Measurements from ENCODE around the gene COL1A2.

Gene COL1A2

GRCh38 chr7:94394437-94395140, at the start of gene COL1A2:
Gene COL1A2, plus strand, starts transcription at chr7:94394895. Its CDS starts 137 bp downstream, at chr7:94395032.
- DNase-seq: peak; percentile 97

- no peak for DNase-seq
Observed at GRCh38 chr7:94345907-94346306, 48.8 kb upstream of the COL1A2 start.

- DNase-seq: peak; percentile 94
Observed at GRCh38 chr7:94348142-94348541, 46.6 kb upstream of the COL1A2 start.

- no peak for DNase-seq
Observed at GRCh38 chr7:94350734-94351133, 44.0 kb upstream of the COL1A2 start.

GRCh38 chr7:94351703-94352102, 43.0 kb upstream of the COL1A2 start:
- DNase-seq: no peak

GRCh38 chr7:94352887-94353286, 41.8 kb upstream of the COL1A2 start:
- no peak for DNase-seq

- no peak for DNase-seq
Observed at GRCh38 chr7:94354953-94355352, 39.7 kb upstream of the COL1A2 start.

GRCh38 chr7:94355454-94355853, 39.2 kb upstream of the COL1A2 start:
- no peak for DNase-seq

GRCh38 chr7:94357076-94357475, 37.6 kb upstream of the COL1A2 start:
- DNase-seq: no peak

- no peak for DNase-seq
Observed at GRCh38 chr7:94360926-94361325, 33.8 kb upstream of the COL1A2 start.

GRCh38 chr7:94362276-94362675, 32.4 kb upstream of the COL1A2 start:
- no peak for DNase-seq

GRCh38 chr7:94364816-94365215, 29.9 kb upstream of the COL1A2 start:
- DNase-seq: no peak

- no peak for DNase-seq
Observed at GRCh38 chr7:94366163-94366562, 28.5 kb upstream of the COL1A2 start.

- DNase-seq: no peak
Observed at GRCh38 chr7:94366832-94367231, 27.9 kb upstream of the COL1A2 start.

- DNase-seq: peak; percentile 44
Observed at GRCh38 chr7:94367949-94368348, 26.7 kb upstream of the COL1A2 start.

- DNase-seq: peak; percentile 77
Observed at GRCh38 chr7:94368371-94368791, 26.3 kb upstream of the COL1A2 start.

- peak; percentile 94 for DNase-seq
Observed at GRCh38 chr7:94374231-94374630, 20.5 kb upstream of the COL1A2 start.

GRCh38 chr7:94374721-94375566, 19.8 kb upstream of the COL1A2 start:
- peak; percentile 89 for DNase-seq

- peak; percentile 97 for DNase-seq
Observed at GRCh38 chr7:94375691-94376090, 19.0 kb upstream of the COL1A2 start.

- DNase-seq: no peak
Observed at GRCh38 chr7:94376281-94376680, 18.4 kb upstream of the COL1A2 start.

- no peak for DNase-seq
Observed at GRCh38 chr7:94378356-94378755, 16.3 kb upstream of the COL1A2 start.

GRCh38 chr7:94380264-94380663, 14.4 kb upstream of the COL1A2 start:
- DNase-seq: no peak

- peak; percentile 73 for DNase-seq
Observed at GRCh38 chr7:94382132-94382531, 12.6 kb upstream of the COL1A2 start.

- DNase-seq: no peak
Observed at GRCh38 chr7:94382746-94383145, 11.9 kb upstream of the COL1A2 start.
